SK-MEL-5 (cell line): ENCODE measurements around the gene GXYLT2. TPM values are rescaled to one million over a fixed set of nuclear protein-coding genes. Genes with fewer than 3 reads are reported as not detected.

Experiments used
- DNase-seq: peaks from one replicate; pipeline ENCODE4 v3.0.0-alpha.2; 2016; ENCODE audit warnings: low read depth, low spot score
- in situ Hi-C: cut with HindIII; loops from 2 replicates; pipeline ENCODE4 v1.10.0; 2016; ENCODE audit warnings: low sequenced_read_pairs, high pct_unique_total_duplicates, low pct_unique_long_range_greater_than_20kb
- total RNA-seq: library from RNA; depleted of rRNA; stranded (reverse); fragments of >200 nt; shearing (Covaris generic); gene quantifications from 2 replicates; pipeline ENCODE4 v1.2.3, GENCODE V29; 2014

GXYLT2 gene
- total RNA-seq, 1 experiment from 2014 or later = 27.2 TPM

DNA sequence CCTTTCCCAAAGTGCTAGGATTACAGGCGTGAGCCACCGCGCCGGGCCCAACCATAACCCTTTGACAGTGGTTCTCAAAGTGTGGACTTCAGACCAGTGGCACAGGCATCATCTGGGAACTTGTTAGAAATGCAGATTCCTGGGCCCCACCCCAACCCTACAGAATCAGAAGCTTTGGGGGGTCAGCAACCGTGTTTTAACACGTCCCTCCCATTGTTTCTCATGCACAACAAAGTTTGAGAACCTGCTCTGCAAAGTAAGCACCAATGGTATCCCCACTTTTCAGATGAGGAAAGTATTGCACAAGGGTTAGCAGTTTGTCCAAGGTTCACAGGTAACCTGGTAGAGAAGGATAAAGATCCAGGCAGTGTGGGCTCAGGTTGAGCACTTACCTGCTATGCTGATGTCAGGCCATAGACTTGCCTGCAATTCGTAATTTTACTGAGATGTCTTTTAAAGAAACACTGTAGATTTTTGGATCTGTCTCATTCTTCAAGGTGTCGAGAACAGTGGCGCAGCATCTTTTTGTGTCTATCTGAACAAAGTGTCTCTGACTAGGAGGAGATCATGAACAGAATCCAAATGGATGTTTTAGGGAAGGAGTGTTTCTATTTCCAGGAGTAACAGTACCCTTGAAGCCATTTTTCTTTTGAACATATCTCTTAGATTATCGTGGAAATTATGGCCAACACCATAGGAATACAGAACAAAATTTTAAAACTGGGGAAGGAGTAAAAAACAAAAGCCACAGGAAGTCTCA is 2.5 kb downstream of the GXYLT2 start:
- in situ Hi-C loops = no loop called here
- no peak for DNase-seq

DNA sequence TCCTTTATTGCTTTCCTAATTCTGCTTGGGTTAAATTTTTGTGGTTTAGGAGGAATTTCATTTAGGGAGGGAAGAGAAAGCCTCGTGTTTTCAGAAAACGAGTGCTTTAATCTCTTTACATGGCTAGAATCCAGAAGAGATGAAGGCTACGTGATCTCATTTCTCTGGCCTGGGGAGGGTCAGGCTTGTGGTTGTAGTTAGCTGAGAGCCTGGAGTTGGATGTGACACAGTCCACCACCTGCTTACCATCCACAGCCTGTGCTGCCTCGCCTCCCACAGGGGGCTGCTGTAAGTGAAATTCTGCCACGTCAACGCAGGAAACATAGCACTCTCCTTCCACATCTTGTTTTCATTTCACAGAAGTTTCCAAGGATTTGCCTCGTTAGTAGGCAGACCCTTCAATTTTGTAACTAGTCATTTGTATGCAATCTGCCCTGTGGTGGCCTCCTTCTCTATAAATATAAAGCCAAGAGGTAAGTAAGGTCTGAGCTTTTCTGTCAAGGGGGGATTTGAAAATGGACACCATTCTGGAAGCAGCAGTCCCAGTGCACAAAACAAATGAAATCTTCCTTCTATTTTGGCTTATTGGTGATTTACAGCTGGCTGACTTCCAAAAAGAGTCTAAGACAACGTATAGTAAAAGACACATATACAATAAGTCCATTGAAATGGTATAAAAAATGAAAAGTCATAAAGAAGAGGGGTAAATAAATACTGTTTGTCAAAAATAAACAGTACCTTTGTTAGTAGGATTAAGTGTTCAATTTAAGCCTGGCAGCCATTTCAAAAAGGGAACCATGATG is 3.4 kb downstream of the GXYLT2 start:
- in situ Hi-C loops = no loop called here
- DNase-seq = peak; percentile 87

DNA sequence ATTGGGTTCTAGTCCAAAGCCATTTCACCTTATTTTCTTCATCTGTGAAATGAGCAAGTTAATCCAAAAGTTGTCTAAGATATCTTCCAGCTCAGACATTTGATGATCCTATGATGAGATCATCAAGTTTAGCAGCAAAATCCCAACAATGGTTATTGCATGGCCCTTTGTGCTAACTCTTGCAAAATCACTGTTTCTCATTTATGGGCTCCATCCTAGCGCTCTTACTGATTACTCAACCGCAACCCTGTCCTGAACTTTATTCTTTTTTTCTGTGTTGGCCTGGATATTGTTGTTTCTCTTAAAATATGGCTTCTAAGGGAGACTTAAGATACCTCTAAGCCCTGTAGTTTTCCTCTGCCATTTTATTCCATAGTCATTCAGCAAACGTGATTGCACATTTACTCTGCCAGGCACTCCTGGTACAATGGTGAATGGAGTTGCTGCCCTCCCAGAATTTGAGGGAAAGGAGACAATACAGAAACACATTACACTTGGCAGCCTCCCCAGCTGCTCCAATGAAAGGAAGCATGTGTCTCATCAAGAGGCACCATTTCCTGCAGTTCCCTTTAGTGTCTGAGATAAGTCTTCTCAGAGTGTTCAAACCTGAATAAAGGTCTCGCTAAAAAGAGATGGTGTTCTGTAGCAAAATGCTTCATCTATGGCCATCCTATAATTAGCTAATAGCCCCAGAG is 4.4 kb downstream of the GXYLT2 start:
- in situ Hi-C loops = no loop called here
- peak; percentile 90 for DNase-seq

DNA sequence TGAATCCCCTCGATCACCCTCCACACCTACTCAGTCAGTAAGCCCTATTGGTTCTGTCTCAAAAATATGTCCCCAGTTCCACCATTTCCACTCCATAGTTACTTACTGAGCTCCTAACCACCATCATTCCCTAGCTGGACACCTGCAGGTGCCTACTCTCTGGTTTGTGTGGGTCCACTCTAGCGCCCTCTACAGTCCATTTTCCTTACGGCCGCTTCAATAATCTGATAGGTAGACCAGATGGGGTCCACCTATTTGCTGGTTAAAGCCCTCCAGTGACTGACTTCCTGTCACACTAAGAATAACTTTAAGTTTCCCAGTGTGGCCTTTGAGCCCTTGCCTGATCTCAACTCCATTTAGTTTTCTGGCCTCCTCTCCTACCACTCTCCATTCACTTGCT is 5.0 kb downstream of the GXYLT2 start:
- peak; percentile 73 for DNase-seq
- in situ Hi-C loops = no loop called here

DNA sequence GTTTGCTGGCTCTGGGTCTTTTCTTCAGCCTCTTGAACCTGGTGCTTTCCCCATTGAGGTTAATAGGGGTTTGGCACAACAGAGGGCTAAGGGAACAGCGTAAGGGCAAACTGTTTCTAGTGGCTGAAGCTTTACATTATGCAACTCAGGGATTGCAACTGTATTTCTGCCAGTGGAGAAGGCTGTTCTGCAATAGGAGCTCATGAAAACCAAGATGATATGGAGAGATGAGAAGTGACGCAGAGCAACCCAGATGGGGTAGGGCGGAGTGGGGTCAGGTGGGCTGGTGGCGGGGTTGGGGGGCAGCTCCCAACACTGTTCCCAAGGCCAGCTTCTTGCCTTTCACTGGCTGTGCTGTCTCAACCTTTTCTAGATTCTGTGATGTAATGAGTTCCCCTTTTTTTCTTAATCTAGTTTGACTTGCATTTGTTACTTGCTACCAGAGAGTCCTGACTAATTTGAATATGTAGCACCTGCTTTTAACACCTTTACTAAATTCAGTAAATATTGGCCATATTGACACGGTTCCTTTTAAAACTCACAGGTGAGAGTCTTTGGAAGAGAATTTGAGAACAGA is 7.2 kb downstream of the GXYLT2 start:
- in situ Hi-C loops = no loop called here
- DNase-seq = no peak

DNA sequence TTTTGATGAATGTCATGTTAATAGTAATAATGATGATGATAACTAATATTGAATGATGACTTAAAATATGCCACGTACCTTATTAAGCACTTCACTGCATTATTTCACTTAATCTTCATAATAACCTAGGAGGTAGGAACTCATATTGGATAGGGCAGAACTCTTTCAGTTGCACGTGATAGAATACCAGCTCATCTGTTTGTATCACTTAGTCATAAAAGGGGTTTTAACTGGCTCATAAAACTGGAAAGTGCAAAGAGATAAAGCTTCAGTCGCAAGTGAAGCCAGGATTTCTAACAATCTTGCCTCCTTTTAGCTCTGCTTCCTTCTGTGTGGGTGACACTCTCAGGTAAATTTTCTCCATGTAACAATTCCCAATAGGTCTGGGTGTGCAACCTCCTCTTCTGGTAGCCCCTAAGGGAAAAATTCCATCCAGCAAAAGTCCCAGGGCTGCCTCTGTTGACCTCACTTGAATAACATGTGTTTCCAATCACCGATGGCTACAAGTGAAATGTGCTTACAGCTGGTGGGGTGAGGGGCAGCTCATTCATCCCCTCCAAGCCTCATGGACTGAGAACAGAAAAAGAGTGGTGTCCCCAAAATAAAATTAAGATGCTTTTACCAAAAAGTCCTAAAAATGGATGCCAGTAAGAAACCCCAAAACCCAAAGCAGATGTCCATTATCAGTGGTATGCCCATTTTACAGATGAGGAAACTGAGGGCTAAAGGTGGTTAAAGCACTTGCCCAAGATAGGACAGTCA is 9.3 kb downstream of the GXYLT2 start:
- no peak for DNase-seq
- in situ Hi-C loops = no loop called here

DNA sequence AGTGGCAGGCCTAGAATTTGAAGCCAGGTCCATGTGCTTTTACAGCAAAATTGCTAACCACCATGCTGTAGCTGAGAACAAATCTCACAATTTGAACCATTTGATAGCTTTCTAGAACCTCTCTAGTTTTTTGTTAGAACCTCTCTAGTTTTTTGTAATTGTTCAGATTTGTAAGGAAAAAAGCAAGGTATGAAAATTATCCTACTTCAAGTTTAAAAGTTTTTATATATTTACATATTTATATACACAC is 9.8 kb downstream of the GXYLT2 start:
- DNase-seq = no peak
- in situ Hi-C loops = no loop called here

DNA sequence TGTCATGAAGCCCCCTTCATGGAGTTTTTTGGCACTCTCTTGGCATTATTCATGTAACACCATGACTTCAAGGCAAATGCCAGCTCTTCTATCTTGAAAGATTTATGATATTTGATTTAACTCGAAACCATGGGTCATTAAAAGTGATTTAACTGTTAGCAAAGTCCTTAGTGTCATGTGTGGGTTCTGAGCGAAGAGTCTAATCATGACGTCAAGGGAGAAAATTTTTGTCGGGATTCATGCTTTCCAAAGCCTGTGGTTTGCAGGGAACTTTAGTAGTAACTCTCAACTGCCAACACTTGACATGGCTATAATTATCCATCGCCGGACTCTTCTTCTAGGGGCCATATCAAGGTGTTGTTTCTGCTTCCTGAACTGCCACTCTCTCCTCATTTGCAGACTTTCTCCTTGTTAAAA is 11.5 kb downstream of the GXYLT2 start:
- DNase-seq = no peak
- in situ Hi-C loops = no loop called here

DNA sequence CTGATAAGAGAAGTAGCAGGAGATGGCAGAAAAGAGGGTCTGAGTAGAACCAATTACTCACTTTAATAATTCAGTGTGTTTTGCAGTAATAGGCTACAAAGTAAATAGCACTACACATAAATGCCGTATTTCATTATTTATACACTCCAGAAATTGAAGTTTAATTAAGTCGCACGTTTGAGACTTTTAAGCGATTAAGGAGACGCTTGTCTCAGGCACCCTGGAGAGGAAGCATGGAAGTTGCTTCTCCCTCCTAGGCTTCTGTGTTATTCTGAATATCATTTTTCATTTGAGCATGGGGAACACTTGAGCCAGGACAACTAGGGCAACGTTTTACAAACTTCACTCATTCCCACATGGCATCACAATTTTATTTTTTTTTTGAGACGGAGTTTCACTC is 12.2 kb downstream of the GXYLT2 start:
- DNase-seq = no peak
- in situ Hi-C loops = no loop called here

DNA sequence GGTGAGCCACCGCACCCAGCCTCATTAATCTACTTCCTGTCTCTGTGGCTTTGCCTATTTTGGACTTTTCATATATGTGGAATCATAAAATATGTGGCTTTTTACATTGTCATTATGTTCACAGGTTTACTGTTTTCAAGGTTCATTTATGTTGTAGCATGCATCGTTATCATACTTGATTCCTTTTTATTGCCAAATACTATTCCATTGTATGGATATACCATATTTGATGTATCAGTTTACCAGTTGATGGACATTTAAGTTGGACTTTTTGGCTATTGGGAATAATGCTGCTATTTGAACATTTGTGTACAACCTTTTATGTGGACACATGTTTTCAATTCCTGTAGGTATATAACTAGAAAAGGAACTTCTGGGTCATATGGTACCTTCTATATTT is 14.0 kb downstream of the GXYLT2 start:
- in situ Hi-C loops = no loop called here

DNA sequence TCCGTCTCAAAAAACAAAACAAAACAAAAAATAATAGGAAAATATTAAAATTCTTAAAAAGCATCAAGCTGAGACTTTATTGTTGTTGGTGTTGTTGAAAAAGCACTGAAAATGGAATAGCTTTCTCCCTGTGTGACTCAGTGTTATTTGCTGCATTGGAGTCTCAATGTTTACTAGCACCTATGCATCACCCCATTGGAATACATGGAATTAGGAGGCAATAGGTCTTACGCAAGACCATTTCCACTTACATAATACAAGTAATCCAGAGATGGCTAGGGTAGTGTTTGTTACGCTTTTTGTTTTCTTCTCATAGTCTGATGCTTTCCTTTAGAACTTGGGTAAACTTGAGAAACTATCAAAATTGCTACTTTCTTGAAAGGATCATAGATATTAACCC is 15.2 kb downstream of the GXYLT2 start:
- no peak for DNase-seq
- in situ Hi-C loops = no loop called here

More for the DNA sequence above, 14.0 kb downstream of the GXYLT2 start:
- no peak for DNase-seq

DNA sequence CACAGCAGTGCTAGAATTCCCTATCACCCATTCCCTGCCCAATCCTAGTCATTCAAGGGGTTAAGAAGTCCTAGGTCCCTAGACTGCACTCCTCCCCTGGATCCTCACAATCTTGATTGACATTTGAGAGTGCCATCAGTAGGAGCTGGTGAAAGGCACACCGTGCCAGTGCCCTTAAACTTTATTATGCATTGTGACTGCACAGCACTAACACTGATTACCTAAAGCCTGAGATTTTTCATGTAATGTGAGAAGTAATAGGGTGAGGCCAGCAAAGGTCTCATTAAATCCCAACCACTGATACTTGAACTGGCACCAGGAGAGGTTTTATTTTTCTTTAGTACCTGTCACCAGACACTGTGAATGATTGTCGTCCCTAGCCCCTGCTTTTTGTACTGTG is 16.3 kb downstream of the GXYLT2 start:
- in situ Hi-C loops = no loop called here
- no peak for DNase-seq

DNA sequence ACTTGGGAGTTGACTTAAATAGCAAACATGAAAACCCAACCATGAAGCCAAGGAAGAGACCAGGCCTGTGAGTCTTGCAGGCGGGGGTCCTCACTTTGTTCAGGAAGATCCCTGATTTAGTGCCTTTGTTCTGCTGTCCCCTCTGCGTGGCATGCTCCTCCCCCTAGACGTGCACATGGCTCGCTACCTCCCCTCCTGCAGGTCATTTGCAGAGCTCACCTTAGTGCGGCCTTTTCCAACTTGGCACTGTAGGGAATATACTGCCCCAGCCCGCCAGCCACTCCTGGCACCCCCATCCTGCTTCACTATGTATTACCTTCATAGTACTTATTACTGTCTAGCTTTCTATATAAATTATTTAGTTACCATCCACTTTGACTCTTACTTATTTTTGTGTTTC is 18.3 kb downstream of the GXYLT2 start:
- in situ Hi-C loops = no loop called here
- DNase-seq = no peak

DNA sequence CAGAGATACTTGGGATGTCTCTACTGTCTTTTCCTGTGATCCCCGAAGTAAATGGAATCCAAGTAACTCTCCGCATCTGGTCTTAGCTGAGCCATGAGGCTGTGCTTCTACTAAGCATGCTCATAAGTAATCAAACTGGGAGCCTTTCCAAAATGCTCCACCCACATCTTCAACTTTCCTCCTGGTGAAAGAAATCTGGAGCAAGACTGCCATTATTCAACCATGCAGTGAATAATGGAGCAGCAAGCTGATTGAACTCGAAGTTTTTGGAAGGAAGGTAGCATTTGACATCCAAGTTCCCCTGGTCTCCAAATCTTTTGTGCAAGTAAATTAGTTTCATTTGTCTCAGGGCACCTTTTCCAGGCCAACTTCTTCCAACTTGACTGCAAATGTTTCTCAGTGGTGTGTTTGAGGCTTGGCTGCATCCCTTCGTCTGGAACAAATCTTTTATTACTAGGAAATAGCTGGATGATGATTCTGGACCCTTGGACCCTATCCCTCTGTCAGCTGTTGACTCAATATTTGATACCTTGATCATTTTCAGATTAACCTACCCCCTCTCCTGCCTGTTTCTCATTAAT is 19.4 kb downstream of the GXYLT2 start:
- DNase-seq = no peak
- in situ Hi-C loops = no loop called here

DNA sequence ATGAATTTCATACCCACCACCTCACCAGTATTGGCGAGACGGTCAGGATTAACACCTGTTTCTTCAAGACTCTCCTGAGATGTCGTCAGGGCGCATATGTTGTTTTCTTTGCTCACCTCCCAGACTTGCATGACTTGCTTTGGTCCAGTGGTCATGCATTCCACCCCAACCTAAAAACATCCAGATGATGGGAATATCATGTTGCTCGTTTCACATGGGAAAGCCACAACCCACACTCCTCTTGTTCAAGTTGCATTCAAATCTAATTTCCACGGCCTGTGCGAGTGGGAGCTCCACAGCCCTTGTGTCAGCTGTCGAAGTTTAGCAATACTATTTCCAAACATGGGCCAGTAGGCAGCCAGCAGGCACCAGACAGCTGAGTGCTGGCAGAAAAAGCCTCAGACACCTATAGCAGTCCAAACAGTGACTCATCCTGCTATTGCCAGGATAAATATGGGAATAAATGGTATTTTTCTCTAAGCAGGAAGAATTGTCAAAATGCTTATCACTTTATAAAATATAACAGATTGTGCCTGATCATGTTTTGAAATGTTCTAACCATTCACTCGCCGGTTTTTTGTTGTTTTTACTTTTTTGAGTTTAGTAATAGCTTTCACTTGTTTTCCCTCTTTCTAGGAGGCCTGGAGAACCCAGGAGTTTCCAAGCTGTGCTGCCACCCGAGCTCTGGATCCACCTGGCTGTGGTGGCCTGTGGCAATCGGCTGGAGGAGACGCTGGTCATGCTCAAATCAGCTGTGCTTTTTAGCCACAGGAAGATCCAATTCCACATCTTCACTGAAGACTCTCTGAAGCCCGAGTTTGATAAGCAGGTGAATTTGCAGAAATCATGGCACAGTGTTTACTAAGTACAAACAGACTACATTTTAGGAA is 20.1 kb downstream of the GXYLT2 start:
- no peak for DNase-seq
- in situ Hi-C loops = no loop called here

DNA sequence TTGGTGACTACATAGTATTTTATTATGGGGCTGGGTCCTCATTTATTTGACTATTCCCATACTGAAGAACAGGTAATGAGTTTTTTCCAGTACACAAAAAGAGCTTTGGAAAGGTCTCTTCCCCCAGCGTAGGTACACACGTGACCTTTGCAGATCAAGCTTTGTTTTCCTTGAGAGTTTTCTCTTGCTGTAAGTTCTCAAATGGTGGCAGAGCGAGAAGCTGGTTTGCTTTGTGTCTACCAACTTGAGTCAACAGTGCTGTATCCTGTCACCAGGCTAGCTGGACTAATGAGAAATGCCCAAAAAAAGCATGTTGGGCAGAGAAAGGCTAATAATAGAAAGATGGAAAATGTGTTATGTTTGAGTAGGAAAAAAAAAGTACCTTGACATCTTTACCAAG is 21.7 kb downstream of the GXYLT2 start:
- in situ Hi-C loops = no loop called here
- DNase-seq = no peak

DNA sequence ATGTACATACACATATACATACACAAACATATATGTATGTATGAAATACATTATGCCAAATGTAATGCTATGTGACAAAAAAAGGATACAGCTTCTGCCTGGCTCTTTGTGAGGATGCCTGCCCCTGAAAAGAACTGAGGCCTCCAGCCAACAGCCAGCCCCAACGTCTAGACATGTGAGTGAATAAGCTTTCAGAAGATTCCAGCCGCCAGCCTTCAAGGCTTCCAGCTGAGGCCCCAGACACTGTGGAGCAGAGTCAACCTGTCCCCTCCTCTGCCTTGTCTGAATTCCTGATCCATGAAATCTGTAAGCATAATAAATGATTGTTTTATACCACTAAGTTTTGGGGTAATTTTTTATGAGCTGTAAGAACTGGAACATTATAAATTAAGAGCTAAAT is 24.7 kb downstream of the GXYLT2 start:
- in situ Hi-C loops = no loop called here
- DNase-seq = no peak
